Smooth muscle cell (in vitro differentiated cells): ENCODE results near the gene FLT1. TPM values are rescaled to one million over a fixed set of nuclear protein-coding genes. Genes with fewer than 3 reads are reported as not detected.

ENCODE experiments used
- DNase-seq: peaks from one replicate; lab custom pipeline; 2025; ENCODE audit not compliant: unreplicated experiment; lab: John Stamatoyannopoulos, UW
- H2AFZ ChIP-seq: fragments of 200-600 bp; sonication (generic); 2 replicates; pipeline ENCODE4 v1.6.0; 2016; ENCODE audit warnings: antibody characterized with exemption, low read depth, mild to moderate bottlenecking
- H3F3A ChIP-seq: fragments of 200-600 bp; sonication (generic); 2 replicates; pipeline ENCODE4 v1.6.0; 2017; ENCODE audit warnings: antibody characterized with exemption, low read depth
- H3K27ac ChIP-seq: fragments of 200-600 bp; sonication (generic); 2 replicates; pipeline ENCODE4 v1.5.1; 2016; ENCODE audit warnings: low read depth, mild to moderate bottlenecking
- H3K27me3 ChIP-seq: fragments of 200-600 bp; sonication (generic); 2 replicates; pipeline ENCODE4 v1.6.1; 2016; ENCODE audit warnings: low read depth, mild to moderate bottlenecking
- H3K36me3 ChIP-seq: fragments of 200-600 bp; sonication (generic); 2 replicates; pipeline ENCODE4 v1.5.1; 2016; ENCODE audit warnings: low read depth
- H3K4me1 ChIP-seq: fragments of 200-600 bp; sonication (generic); 2 replicates; pipeline ENCODE4 v1.5.1; 2016; ENCODE audit warnings: low read depth
- H3K4me2 ChIP-seq: fragments of 200-600 bp; sonication (generic); 2 replicates; pipeline ENCODE4 v1.6.0; 2016; ENCODE audit warnings: mild to moderate bottlenecking
- H3K4me3 ChIP-seq: fragments of 200-600 bp; sonication (generic); 2 replicates; pipeline ENCODE4 v1.5.1; 2016; ENCODE audit warnings: mild to moderate bottlenecking
- H3K79me2 ChIP-seq: fragments of 200-600 bp; sonication (generic); 2 replicates; pipeline ENCODE4 v1.6.0; 2016; ENCODE audit warnings: low read depth, mild to moderate bottlenecking
- H3K9ac ChIP-seq: fragments of 200-600 bp; sonication (generic); 2 replicates; pipeline ENCODE4 v1.6.0; 2016; ENCODE audit warnings: low read depth
- H3K9me3 ChIP-seq: fragments of 200-600 bp; sonication (generic); replicated peaks from 2 replicates; pipeline ENCODE4 v1.5.1; 2016; ENCODE audit warnings: low read depth
- H4K20me1 ChIP-seq: fragments of 200-600 bp; sonication (generic); 2 replicates; pipeline ENCODE4 v1.6.0; 2016; ENCODE audit warnings: low read depth
- WGBS: methylation state at CpG from one replicate; pipeline ENCODE4 v1.1.7; 2016; ENCODE audit warnings: low lambda C conversion rate; 5-methylcytosine and 5-hydroxymethylcytosine counted together
- polyA plus RNA-seq: library from polyadenylated mRNA; unstranded; fragments of >200 nt; fragmentation: Nextera tagmentation; extraction: Ambion mirVana; gene quantifications from 2 replicates; pipeline ENCODE4 v1.2.1, GENCODE V29; 2016
- total RNA-seq: library from RNA; depleted of rRNA; stranded (reverse); fragments of >200 nt; gene quantifications from 2 replicates; pipeline ENCODE4 v1.2.3, GENCODE V29; 2014
- TF ChIP-seq, protein P1 (sequence below): fragments of 200-600 bp; sonication (generic); IDR thresholded peaks from 2 replicates; pipeline ENCODE4 v1.5.1; 2017; ENCODE audit warnings: borderline replicate concordance, mild to moderate bottlenecking, antibody characterized with exemption; ENCODE audit not compliant: insufficient read depth, poor library complexity, severe bottlenecking

FLT1 gene
- total and polyA plus RNA-seq, 2 experiments from 2014 or later: 495 to 738 TPM

GRCh38 chr13:28379371-28380083, 115.4 kb downstream of the FLT1 start:
- Histone ChIP-seq H3K27me3 (no peaks in the 10 kb centered on the region), H2AFZ (no peak overlapping the region), H3F3A (peaks cover 43% of the 10 kb centered on the region), H3K79me2 (no peaks in the 10 kb centered on the region), H3K9me3 (no peaks in the 10 kb centered on the region), H4K20me1 (peaks cover 13% of the 10 kb centered on the region), H3K4me2 (no peak overlapping the region), H3K27ac (peak overlapping the region; percentile 29), H3K4me1 (no peaks in the 10 kb centered on the region), H3K4me3 (no peak overlapping the region), H3K36me3 (peaks cover 16% of the 10 kb centered on the region), H3K9ac (no peak overlapping the region)
- 73% methylated on average over 12 of the region's 12 CpGs for WGBS
- no peak for DNase-seq
- TF ChIP-seq, protein P1, sequence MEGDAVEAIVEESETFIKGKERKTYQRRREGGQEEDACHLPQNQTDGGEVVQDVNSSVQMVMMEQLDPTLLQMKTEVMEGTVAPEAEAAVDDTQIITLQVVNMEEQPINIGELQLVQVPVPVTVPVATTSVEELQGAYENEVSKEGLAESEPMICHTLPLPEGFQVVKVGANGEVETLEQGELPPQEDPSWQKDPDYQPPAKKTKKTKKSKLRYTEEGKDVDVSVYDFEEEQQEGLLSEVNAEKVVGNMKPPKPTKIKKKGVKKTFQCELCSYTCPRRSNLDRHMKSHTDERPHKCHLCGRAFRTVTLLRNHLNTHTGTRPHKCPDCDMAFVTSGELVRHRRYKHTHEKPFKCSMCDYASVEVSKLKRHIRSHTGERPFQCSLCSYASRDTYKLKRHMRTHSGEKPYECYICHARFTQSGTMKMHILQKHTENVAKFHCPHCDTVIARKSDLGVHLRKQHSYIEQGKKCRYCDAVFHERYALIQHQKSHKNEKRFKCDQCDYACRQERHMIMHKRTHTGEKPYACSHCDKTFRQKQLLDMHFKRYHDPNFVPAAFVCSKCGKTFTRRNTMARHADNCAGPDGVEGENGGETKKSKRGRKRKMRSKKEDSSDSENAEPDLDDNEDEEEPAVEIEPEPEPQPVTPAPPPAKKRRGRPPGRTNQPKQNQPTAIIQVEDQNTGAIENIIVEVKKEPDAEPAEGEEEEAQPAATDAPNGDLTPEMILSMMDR: no peak

GRCh38 chr13:28376604-28377003, 118.3 kb downstream of the FLT1 start:
- WGBS: 90% methylated on average over 2 of the region's 2 CpGs
- TF ChIP-seq, protein P1: no peak
- peaks cover 10% of the 10 kb centered on the region for H4K20me1 ChIP-seq
- H3K9me3 ChIP-seq: no peaks in the 10 kb centered on the region
- H3K4me2 ChIP-seq: no peak overlapping the region
- no peaks in the 10 kb centered on the region for H3K79me2 ChIP-seq
- H3K9ac ChIP-seq: no peak overlapping the region
- no peaks in the 10 kb centered on the region for H3K4me1 ChIP-seq
- no peak for DNase-seq
- peaks cover 48% of the 10 kb centered on the region for H3F3A ChIP-seq
- no peak overlapping the region for H2AFZ ChIP-seq
- peaks cover 10% of the 10 kb centered on the region for H3K36me3 ChIP-seq
- H3K27ac ChIP-seq: peak overlapping the region; percentile 44
- H3K4me3 ChIP-seq: no peak overlapping the region
- H3K27me3 ChIP-seq: no peaks in the 10 kb centered on the region

DNA sequence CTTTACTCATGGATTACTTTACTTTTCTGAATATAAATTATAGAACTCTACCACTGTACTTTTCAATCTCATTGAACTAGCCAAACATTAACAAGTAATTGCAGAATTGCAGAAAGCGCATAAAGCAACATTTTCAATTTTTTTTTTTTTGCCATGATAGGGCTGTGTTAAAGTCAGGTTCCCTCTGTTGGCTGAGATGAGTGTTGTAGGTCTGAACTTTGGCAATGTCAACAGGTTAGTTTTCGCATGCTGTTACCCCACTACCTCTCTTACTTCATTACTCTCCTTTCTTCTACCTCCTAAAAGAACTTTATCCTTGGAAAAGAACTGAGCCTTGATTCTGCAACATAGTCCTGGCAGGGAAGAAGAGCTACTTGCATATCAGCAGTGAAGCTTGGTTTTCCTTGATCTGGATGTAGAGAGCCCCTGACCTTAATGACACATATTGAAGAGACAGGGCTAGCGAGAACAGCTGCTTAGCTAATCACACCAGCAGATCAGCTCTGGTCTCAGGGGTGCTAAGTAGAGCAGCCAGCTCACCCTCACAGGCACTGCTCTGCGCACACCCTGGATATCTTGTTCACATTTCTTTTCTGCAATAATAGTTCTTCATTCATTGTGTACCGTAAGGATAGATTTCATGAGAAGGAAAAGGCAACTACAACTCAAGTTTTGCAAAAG, 119.5 kb downstream of the FLT1 start:
- no peaks in the 10 kb centered on the region for H3K9me3 ChIP-seq
- no peak overlapping the region for H3K4me3 ChIP-seq
- no peak overlapping the region for H3K9ac ChIP-seq
- no peak overlapping the region for H3K4me2 ChIP-seq
- peaks cover 7% of the 10 kb centered on the region for H3K36me3 ChIP-seq
- H2AFZ ChIP-seq: no peak overlapping the region
- 67% methylated on average over 5 of the region's 5 CpGs for WGBS
- H3K4me1 ChIP-seq: no peaks in the 10 kb centered on the region
- H3K27me3 ChIP-seq: no peaks in the 10 kb centered on the region
- DNase-seq: no peak
- no peaks in the 10 kb centered on the region for H3K79me2 ChIP-seq
- H3F3A ChIP-seq: peaks cover 53% of the 10 kb centered on the region
- H3K27ac ChIP-seq: peak overlapping the region; percentile 39
- H4K20me1 ChIP-seq: peaks cover 10% of the 10 kb centered on the region
- TF ChIP-seq, protein P1: no peak
